Stomach (tissue), 4 donors: ENCODE results near the gene MPV17L2.

Experiments used
- CTCF ChIP-seq, 7 experiments: fragments of 450-650 bp in 4 of 7; fragments of 200-600 bp in 3 of 7; sonication (generic) in 3 of 7; IDR thresholded peaks; one replicate each; pipeline ENCODE4 v1.5.1; 2016 to 2019; ENCODE audit warnings: antibody characterized with exemption in 7 of 7, control low read depth in 2 of 7, mild to moderate bottlenecking in 1 of 7
- POLR2A ChIP-seq, 4 donors: fragments of 450-650 bp; IDR thresholded peaks; one replicate each; pipeline ENCODE4 v1.6.1; 2016; ENCODE audit warnings: antibody characterized with exemption in 4 of 4, control low read depth in 2 of 4, mild to moderate bottlenecking in 1 of 4, moderate library complexity in 1 of 4
- POLR2AphosphoS5 ChIP-seq, 3 donors: sonication (generic); formaldehyde crosslinking; IDR thresholded peaks; one replicate each; pipeline ENCODE4 v1.6.1; 2016; ENCODE audit warnings: antibody characterized with exemption in 3 of 3

DNA sequence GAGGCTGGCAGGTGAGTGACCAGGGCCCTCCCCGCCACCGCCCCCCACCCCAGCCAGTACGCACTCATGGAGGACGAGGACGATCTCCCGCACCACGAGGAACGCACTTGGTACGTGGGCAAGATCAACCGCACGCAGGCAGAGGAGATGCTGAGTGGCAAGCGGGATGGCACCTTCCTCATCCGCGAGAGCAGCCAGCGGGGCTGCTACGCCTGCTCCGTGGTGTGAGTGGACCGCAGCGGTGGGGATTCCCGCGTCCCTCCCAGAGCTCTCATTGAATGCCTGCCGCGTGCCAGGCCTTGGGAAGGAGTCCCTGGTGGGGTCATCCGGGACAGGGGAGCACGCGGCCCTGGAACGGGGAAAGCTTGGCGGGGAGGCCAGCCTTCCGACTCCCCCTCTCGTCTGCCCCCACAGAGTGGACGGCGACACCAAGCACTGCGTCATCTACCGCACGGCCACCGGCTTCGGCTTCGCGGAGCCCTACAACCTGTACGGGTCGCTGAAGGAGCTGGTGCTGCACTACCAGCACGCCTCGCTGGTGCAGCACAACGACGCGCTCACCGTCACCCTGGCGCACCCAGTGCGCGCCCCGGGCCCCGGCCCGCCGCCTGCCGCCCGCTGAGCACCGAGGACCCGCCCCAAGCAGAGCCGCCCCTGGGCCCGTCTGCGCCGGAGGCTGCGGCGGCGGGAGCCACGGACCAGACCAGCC lies 24.2 kb upstream of the MPV17L2 start:
- TF ChIP-seq CTCF (IDR thresholded peaks at IDR 0.05) = no peak
- no peak for TF ChIP-seq POLR2A (IDR thresholded peaks at IDR 0.05)
- TF ChIP-seq POLR2AphosphoS5 (IDR thresholded peaks at IDR 0.05) = no peak
